ENCODE measurements around the gene MAP3K15. TPM values are rescaled to one million over a fixed set of nuclear protein-coding genes. Genes with fewer than 3 reads are reported as not detected.

Gene MAP3K15
- total RNA-seq, 6 donors from 2014 or later, result 0.44 to 5.2 (median 1.4) TPM

- ATAC-seq (ENCODE audit: low FRiP score in 2 of 2) (no peak), DNase-seq (no peak)
- 67 to 92% methylated on average over 1 of the region's 1 CpG for WGBS, 2 donors
- TF ChIP-seq POLR2A (IDR thresholded peaks at IDR 0.05), result no peak
- no peak for TF ChIP-seq EP300 (IDR thresholded peaks at IDR 0.05)
- TF ChIP-seq CTCF (IDR thresholded peaks at IDR 0.05), result no peak
- no peak for TF ChIP-seq POLR2AphosphoS5 (IDR thresholded peaks at IDR 0.05)
- Histone ChIP-seq H3K4me1 (no peaks in the 10 kb centered on the region), H3K9me3 (no peaks in the 10 kb centered on the region), H3K27me3 (no peaks in the 10 kb centered on the region), H3K27ac (no peak overlapping the region), H3K4me3 (no peak overlapping the region), H3K36me3 (peaks cover 0 to 10% (median 0%) of the 10 kb centered on the region in 4 donors)
Observed at GRCh38 chrX:19560611-19561010, 45.3 kb upstream of the MAP3K15 start.

GRCh38 chrX:19557822-19558221, 42.5 kb upstream of the MAP3K15 start:
- DNase-seq (no peak), ATAC-seq (ENCODE audit: low FRiP score in 2 of 2) (no peak)
- H3K4me3 ChIP-seq, result no peak overlapping the region
- no peaks in the 10 kb centered on the region for H3K27me3 ChIP-seq
- H3K27ac ChIP-seq, result no peak overlapping the region
- TF ChIP-seq POLR2A (IDR thresholded peaks at IDR 0.05) (no peak), CTCF (IDR thresholded peaks at IDR 0.05) (no peak), POLR2AphosphoS5 (IDR thresholded peaks at IDR 0.05) (no peak)
- no peaks in the 10 kb centered on the region for H3K4me1 ChIP-seq
- no peaks in the 10 kb centered on the region for H3K9me3 ChIP-seq
- 86 to 89% methylated on average over 2 of the region's 2 CpGs for WGBS, 2 donors
- peaks cover 0 to 2% (median 0%) of the 10 kb centered on the region in 4 donors for H3K36me3 ChIP-seq

- no peak overlapping the region for H3K4me3 ChIP-seq
- no peaks in the 10 kb centered on the region for H3K4me1 ChIP-seq
- TF ChIP-seq EP300 (IDR thresholded peaks at IDR 0.05) (no peak), POLR2AphosphoS5 (IDR thresholded peaks at IDR 0.05) (no peak), CTCF (IDR thresholded peaks at IDR 0.05) (no peak), POLR2A (IDR thresholded peaks at IDR 0.05) (no peak)
- 85 to 90% methylated on average over 4 of the region's 4 CpGs for WGBS, 2 donors
- H3K27ac ChIP-seq, result no peak overlapping the region
- no peaks in the 10 kb centered on the region for H3K27me3 ChIP-seq
- H3K9me3 ChIP-seq, result no peaks in the 10 kb centered on the region
- H3K36me3 ChIP-seq, result no peaks in the 10 kb centered on the region
- ATAC-seq (ENCODE audit: low FRiP score in 2 of 2) (no peak), DNase-seq (no peak)
Observed at GRCh38 chrX:19556202-19556601, 40.9 kb upstream of the MAP3K15 start.

GRCh38 chrX:19555683-19556082, 40.4 kb upstream of the MAP3K15 start:
- Histone ChIP-seq H3K27ac (no peak overlapping the region), H3K36me3 (no peaks in the 10 kb centered on the region), H3K9me3 (no peaks in the 10 kb centered on the region), H3K4me3 (no peak overlapping the region), H3K4me1 (no peaks in the 10 kb centered on the region), H3K27me3 (no peaks in the 10 kb centered on the region)
- TF ChIP-seq CTCF (IDR thresholded peaks at IDR 0.05) (no peak), EP300 (IDR thresholded peaks at IDR 0.05) (no peak), POLR2AphosphoS5 (IDR thresholded peaks at IDR 0.05) (no peak), POLR2A (IDR thresholded peaks at IDR 0.05) (no peak)
- 55 to 71% methylated on average over 5 of the region's 5 CpGs for WGBS, 2 donors
- ATAC-seq (ENCODE audit: low FRiP score in 2 of 2) (no peak), DNase-seq (no peak)

GRCh38 chrX:19555236-19555635, 39.9 kb upstream of the MAP3K15 start:
- no peaks in the 10 kb centered on the region for H3K4me1 ChIP-seq
- H3K27ac ChIP-seq, result no peak overlapping the region
- WGBS, 2 donors, result 93 to 100% methylated on average over 4 to 5 of the region's 5 CpGs
- DNase-seq, result no peak
- TF ChIP-seq EP300 (IDR thresholded peaks at IDR 0.05) (no peak), CTCF (IDR thresholded peaks at IDR 0.05) (no peak), POLR2A (IDR thresholded peaks at IDR 0.05) (no peak), POLR2AphosphoS5 (IDR thresholded peaks at IDR 0.05) (no peak)
- no peak overlapping the region for H3K4me3 ChIP-seq
- no peaks in the 10 kb centered on the region for H3K36me3 ChIP-seq
- no peaks in the 10 kb centered on the region for H3K9me3 ChIP-seq
- no peaks in the 10 kb centered on the region for H3K27me3 ChIP-seq
- ATAC-seq (ENCODE audit: low FRiP score in 2 of 2), result no peak

Measured in upper lobe of left lung (tissue), 6 donors.